ENCODE measurements around the gene TOM1L2. TPM values are rescaled to one million over a fixed set of nuclear protein-coding genes. Genes with fewer than 3 reads are reported as not detected.

Gene TOM1L2
- polyA plus RNA-seq, 1 donor from 2014 or later, result 40.9 TPM

GRCh38 chr17:17830269-17830567 is 142.0 kb downstream of the TOM1L2 start:
- H3K79me2 ChIP-seq (replicated peaks; ENCODE audit: insufficient read depth, low read length), result peaks cover 8% of the 10 kb centered on the region

GRCh38 chr17:17827826-17828621 is 144.2 kb downstream of the TOM1L2 start:
- no peak overlapping the region for H3K4me3 ChIP-seq (ENCODE audit: low read length)
- peaks cover 10% of the 10 kb centered on the region for H3K79me2 ChIP-seq (replicated peaks; ENCODE audit: insufficient read depth, low read length)
- no peaks in the 10 kb centered on the region for H3K9me3 ChIP-seq (ENCODE audit: low read length)
- no peak for TF ChIP-seq TAF1 (IDR thresholded peaks at IDR 0.05; ENCODE audit: low read depth)
- no peak for TF ChIP-seq CTCF (IDR thresholded peaks at IDR 0.05; ENCODE audit: poor library complexity, severe bottlenecking)
- no peak for TF ChIP-seq POLR2AphosphoS5 (IDR thresholded peaks at IDR 0.05)
- TF ChIP-seq EP300 (conservative IDR thresholded peaks at IDR 0.05; ENCODE audit: poor library complexity, severe bottlenecking), result no peak
- TF ChIP-seq REST (IDR thresholded peaks at IDR 0.05; ENCODE audit: borderline replicate concordance), result no peak
- TF ChIP-seq MXI1 (conservative IDR thresholded peaks at IDR 0.05; ENCODE audit: poor library complexity, severe bottlenecking), result no peak
- no peak for TF ChIP-seq SMC3 (conservative IDR thresholded peaks at IDR 0.05; ENCODE audit: poor library complexity)
- TF ChIP-seq RAD21 (conservative IDR thresholded peaks at IDR 0.05), result no peak
- TF ChIP-seq EZH2 (IDR thresholded peaks at IDR 0.05; ENCODE audit: borderline replicate concordance, insufficient read depth, low read length, poor library complexity, severe bottlenecking), result no peak
- H4K20me1 ChIP-seq (ENCODE audit: insufficient read depth), result no peaks in the 10 kb centered on the region
- no peak overlapping the region for H2AFZ ChIP-seq (ENCODE audit: low read depth, low read length)
- no peaks in the 10 kb centered on the region for H3F3A ChIP-seq (ENCODE audit: insufficient read depth, low read length, poor library complexity, severe bottlenecking)
- H3K36me3 ChIP-seq (ENCODE audit: insufficient read depth, low read length), result no peaks in the 10 kb centered on the region
- H3K9ac ChIP-seq (ENCODE audit: low read length), result no peak overlapping the region
- H3K27me3 ChIP-seq (ENCODE audit: insufficient read depth, low read depth, low read length), result no peaks in the 10 kb centered on the region
- H3K4me2 ChIP-seq (ENCODE audit: low read length), result no peak overlapping the region
- H3K9me2 ChIP-seq (ENCODE audit: insufficient read depth, low read length), result no peaks in the 10 kb centered on the region
- H3K27ac ChIP-seq (ENCODE audit: low read length), result no peak overlapping the region

More at GRCh38 chr17:17830269-17830567, 142.0 kb downstream of the TOM1L2 start:
- Histone ChIP-seq H3K4me3 (ENCODE audit: low read length) (no peak overlapping the region), H3K9me2 (ENCODE audit: insufficient read depth, low read length) (no peaks in the 10 kb centered on the region), H2AFZ (ENCODE audit: low read depth, low read length) (no peak overlapping the region), H3K27ac (ENCODE audit: low read length) (no peak overlapping the region), H3K9ac (ENCODE audit: low read length) (no peak overlapping the region), H4K20me1 (ENCODE audit: insufficient read depth) (no peaks in the 10 kb centered on the region), H3K9me3 (ENCODE audit: low read length) (no peaks in the 10 kb centered on the region), H3K27me3 (ENCODE audit: insufficient read depth, low read depth, low read length) (no peaks in the 10 kb centered on the region), H3K4me2 (ENCODE audit: low read length) (no peak overlapping the region), H3K36me3 (ENCODE audit: insufficient read depth, low read length) (no peaks in the 10 kb centered on the region), H3F3A (ENCODE audit: insufficient read depth, low read length, poor library complexity, severe bottlenecking) (no peaks in the 10 kb centered on the region)
- no peak for TF ChIP-seq POLR2AphosphoS5 (IDR thresholded peaks at IDR 0.05)
- no peak for TF ChIP-seq REST (IDR thresholded peaks at IDR 0.05; ENCODE audit: borderline replicate concordance)

Measured in neural cell (in vitro differentiated cells).